GM23248 (cell line): Measurements from ENCODE around the gene ZNF608. TPM values are rescaled to one million over a fixed set of nuclear protein-coding genes. Genes with fewer than 3 reads are reported as not detected.

Experiments used
- DNase-seq: peaks from one replicate; pipeline ENCODE4 v3.0.0-alpha.2; 2015
- H2AFZ ChIP-seq: fragments of 200-600 bp; sonication (generic); 2 replicates; pipeline ENCODE4 v1.6.1; 2016; ENCODE audit warnings: antibody characterized with exemption
- H3F3A ChIP-seq: fragments of 200-600 bp; sonication (generic); 2 replicates; pipeline ENCODE4 v1.6.1; 2016; ENCODE audit warnings: mild to moderate bottlenecking, antibody characterized with exemption, mixed run types; ENCODE audit not compliant: insufficient read depth
- H3K27ac ChIP-seq: fragments of 200-600 bp; sonication (generic); 2 replicates; pipeline ENCODE4 v1.5.1; 2016; ENCODE audit warnings: mild to moderate bottlenecking
- H3K27me3 ChIP-seq: fragments of 200-600 bp; sonication (generic); replicated peaks from 2 replicates; pipeline ENCODE4 v1.6.1; 2016; ENCODE audit warnings: mild to moderate bottlenecking; ENCODE audit not compliant: insufficient read depth
- H3K36me3 ChIP-seq: fragments of 200-600 bp; sonication (generic); 2 replicates; pipeline ENCODE4 v1.6.1; 2016; ENCODE audit warnings: low read depth, mild to moderate bottlenecking
- H3K4me1 ChIP-seq: fragments of 200-600 bp; sonication (generic); 2 replicates; pipeline ENCODE4 v1.6.1; 2016; ENCODE audit warnings: mild to moderate bottlenecking; ENCODE audit not compliant: insufficient read depth
- H3K4me2 ChIP-seq: fragments of 200-600 bp; sonication (generic); one replicate; pipeline ENCODE4 v1.6.1; 2016; ENCODE audit warnings: mild to moderate bottlenecking; ENCODE audit not compliant: unreplicated experiment
- H3K4me3 ChIP-seq: fragments of 200-600 bp; sonication (generic); 2 replicates; pipeline ENCODE4 v1.5.1; 2016; ENCODE audit warnings: mild to moderate bottlenecking
- H3K79me2 ChIP-seq: fragments of 200-600 bp; sonication (generic); 2 replicates; pipeline ENCODE4 v1.6.1; 2016; ENCODE audit warnings: mild to moderate bottlenecking; ENCODE audit not compliant: insufficient read depth
- H3K9ac ChIP-seq: fragments of 200-600 bp; sonication (generic); 2 replicates; pipeline ENCODE4 v1.6.1; 2016; ENCODE audit warnings: mild to moderate bottlenecking
- H3K9me2 ChIP-seq: fragments of 200-600 bp; sonication (generic); 2 replicates; pipeline ENCODE4 v1.6.1; 2016; ENCODE audit warnings: mixed run types, mild to moderate bottlenecking, moderate library complexity; ENCODE audit not compliant: insufficient read depth
- H3K9me3 ChIP-seq: fragments of 200-600 bp; sonication (generic); one replicate; pipeline ENCODE4 v1.6.1; 2017; ENCODE audit warnings: low read depth
- H4K20me1 ChIP-seq: fragments of 200-600 bp; sonication (generic); 2 replicates; pipeline ENCODE4 v1.6.0; 2016; ENCODE audit not compliant: insufficient read depth
- EZH2 ChIP-seq: fragments of 200-600 bp; sonication (generic); IDR thresholded peaks from 2 replicates; pipeline ENCODE4 v1.6.1; 2018; ENCODE audit warnings: antibody characterized with exemption, mild to moderate bottlenecking; ENCODE audit not compliant: insufficient read depth, poor library complexity, severe bottlenecking
- EZH2phosphoT487 ChIP-seq: fragments of 200-600 bp; sonication (generic); IDR thresholded peaks from 2 replicates; pipeline ENCODE4 v1.6.1; 2018; ENCODE audit warnings: antibody characterized with exemption, moderate library complexity, mild to moderate bottlenecking, low read depth; ENCODE audit not compliant: insufficient read depth
- WGBS, 2 experiments: methylation state at CpG; one replicate each; pipeline ENCODE4 v1.1.6; 2015 to 2017; ENCODE audit warnings: low lambda C conversion rate in 2 of 2, low coverage in 1 of 2; ENCODE audit errors: missing lambda C conversion rate in 2 of 2; 5-methylcytosine and 5-hydroxymethylcytosine counted together
- in situ Hi-C: fragments of 300-500 bp; cut with MboI; formaldehyde crosslinking; loops from 2 replicates; pipeline ENCODE4 v1.15.0; 2020
- polyA plus RNA-seq: library from polyadenylated mRNA; unstranded; fragments of >200 nt; fragmentation: Nextera tagmentation; extraction: Ambion mirVana; gene quantifications from 2 replicates; pipeline ENCODE4 v1.2.1, GENCODE V29; 2016
- total RNA-seq: library from RNA; depleted of rRNA; stranded (reverse); fragments of >200 nt; shearing (Covaris generic); gene quantifications from 2 replicates; pipeline ENCODE4 v1.2.3, GENCODE V29; 2014

ZNF608 gene
- total and polyA plus RNA-seq, 2 experiments from 2014 or later = 1.4 to 2.4 TPM

DNA sequence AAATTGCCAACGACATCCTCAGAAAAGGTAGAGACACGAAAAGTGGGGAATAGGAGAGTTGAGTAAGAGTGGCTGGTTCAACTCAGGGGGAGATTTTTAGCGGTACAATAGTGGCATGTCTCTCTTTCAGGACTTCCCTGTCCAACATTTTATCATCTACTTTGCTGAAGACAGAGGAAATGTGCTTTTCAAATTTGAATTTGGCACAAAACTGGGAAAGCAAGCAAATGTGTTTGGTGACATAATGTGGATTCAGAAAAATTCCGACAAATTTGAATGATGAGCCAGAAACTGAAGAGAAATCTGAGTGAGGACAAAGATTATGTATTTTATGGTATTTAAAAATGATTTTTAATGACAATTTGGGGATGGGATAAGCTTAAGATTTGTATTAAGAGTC, 33.6 kb upstream of the ZNF608 start:
- Histone ChIP-seq H4K20me1 (no peaks in the 10 kb centered on the region), H3K27ac (no peak overlapping the region)

DNA sequence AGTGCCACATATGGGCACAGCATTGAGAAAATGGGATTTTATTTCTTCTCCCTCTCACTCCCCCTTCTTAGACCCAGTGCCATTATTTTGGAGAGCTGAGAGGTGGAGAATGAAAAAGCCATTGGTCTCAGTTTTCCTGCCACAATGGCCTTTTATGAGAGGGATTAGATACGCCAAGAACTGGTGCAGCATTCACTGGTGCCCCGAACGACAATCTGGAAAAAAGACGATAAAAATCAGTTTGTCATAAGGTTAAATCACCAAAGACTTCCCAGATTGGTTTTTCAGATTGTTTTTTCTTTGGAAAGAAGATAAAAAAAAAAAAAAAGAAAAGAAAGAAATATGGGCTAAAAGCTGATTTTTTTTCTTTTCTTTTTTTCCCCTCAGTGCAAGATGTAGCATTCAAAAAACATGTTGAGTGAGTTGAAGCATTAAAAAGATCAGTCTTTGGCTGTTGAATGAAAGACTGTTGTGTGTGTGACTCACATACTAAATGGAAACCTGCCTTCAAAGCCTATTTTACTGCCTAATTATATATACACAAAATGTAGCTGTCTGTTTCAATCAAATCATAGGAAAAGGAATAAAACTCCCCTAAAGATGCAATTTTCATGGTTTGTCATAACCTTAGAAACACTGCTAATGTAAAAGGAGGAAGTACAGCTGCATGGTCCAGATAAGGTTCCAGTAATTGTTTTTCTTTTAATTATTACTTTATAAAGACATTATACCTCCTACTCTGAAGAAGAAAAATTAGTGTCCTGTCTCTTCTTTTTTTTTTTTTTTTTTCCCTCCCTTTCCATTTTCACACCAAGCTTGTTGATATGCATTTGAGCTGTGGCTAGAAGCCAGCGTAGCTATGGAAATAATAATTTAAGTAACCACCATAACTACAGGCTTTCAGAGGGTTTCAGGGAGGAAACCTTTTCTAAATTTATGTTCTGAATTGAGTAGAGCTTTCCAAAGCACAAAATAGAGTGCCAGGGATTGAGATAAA, 27.2 kb upstream of the ZNF608 start:
- Histone ChIP-seq H3K36me3 (no peaks in the 10 kb centered on the region), H4K20me1 (no peaks in the 10 kb centered on the region), H3K27ac (no peak overlapping the region), H3K79me2 (no peaks in the 10 kb centered on the region), H3F3A (no peaks in the 10 kb centered on the region), H3K9me2 (no peaks in the 10 kb centered on the region), H3K4me1 (no peaks in the 10 kb centered on the region), H2AFZ (no peak overlapping the region), H3K9me3 (no peaks in the 10 kb centered on the region), H3K27me3 (no peaks in the 10 kb centered on the region), H3K4me2 (no peak overlapping the region), H3K9ac (no peak overlapping the region), H3K4me3 (no peak overlapping the region)
- no peak for TF ChIP-seq EZH2
- TF ChIP-seq EZH2phosphoT487 = no peak
- in situ Hi-C loops = no loop called here
- no peak for DNase-seq
- WGBS, 2 experiments = 33 to 41% methylated on average over 5 of the region's 5 CpGs

More for the DNA sequence above, 33.6 kb upstream of the ZNF608 start:
- TF ChIP-seq EZH2 = no peak
- TF ChIP-seq EZH2phosphoT487 = no peak
- no peak overlapping the region for H3K4me3 ChIP-seq
- no peaks in the 10 kb centered on the region for H3K9me3 ChIP-seq
- 0 out of 2 replicates have a peak, but pooled peaks cover 3% of the 10 kb centered on the region for H3K4me1 ChIP-seq
- no peaks in the 10 kb centered on the region for H3K79me2 ChIP-seq
- H2AFZ ChIP-seq = no peak overlapping the region
- DNase-seq = no peak
- H3K27me3 ChIP-seq = no peaks in the 10 kb centered on the region
- H3K9ac ChIP-seq = no peak overlapping the region
- H3K4me2 ChIP-seq = no peak overlapping the region
- peaks cover 9% of the 10 kb centered on the region; the same call in 1 of the 2 replicates for H3F3A ChIP-seq
- H3K36me3 ChIP-seq = no peaks in the 10 kb centered on the region
- WGBS, 2 experiments = 19 to 25% methylated on average over 4 of the region's 4 CpGs
- in situ Hi-C loops = no loop called here
- H3K9me2 ChIP-seq = no peaks in the 10 kb centered on the region

DNA sequence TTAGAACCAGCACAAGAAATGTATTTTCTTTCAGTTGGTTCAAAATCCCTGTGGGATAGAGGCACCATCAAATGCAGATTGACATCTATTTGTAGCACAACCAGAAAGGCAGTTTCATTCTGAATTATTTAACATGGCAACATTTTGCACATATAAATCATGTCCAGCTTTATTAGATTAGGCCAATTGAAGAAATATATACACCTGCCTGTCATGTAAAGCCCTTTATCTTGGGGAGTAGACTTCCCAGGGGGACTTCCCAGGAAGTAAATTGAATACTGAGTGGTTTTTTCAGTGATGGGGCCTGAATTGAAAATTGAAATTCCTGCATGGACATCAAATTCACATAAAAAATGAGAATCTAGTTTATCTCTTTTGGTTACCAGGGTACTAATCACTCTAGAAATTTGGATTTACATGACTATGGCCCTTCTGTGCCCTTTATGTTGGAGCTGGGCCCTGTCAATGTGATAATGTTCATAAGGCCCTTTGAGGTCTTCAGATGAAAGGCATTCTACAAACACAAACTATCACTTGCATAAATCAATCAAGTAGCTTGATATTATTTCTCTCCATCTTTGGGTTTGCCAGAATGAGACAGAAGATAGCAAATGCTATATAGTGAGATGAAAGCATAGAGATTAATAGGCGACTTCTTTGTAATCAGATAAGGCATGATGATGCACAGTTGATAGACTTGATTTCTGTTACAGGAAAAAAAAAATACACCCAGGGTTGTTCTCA, 26.2 kb upstream of the ZNF608 start:
- WGBS, 2 experiments = 84 to 94% methylated on average over 1 of the region's 1 CpG
- in situ Hi-C loops = no loop called here

DNA sequence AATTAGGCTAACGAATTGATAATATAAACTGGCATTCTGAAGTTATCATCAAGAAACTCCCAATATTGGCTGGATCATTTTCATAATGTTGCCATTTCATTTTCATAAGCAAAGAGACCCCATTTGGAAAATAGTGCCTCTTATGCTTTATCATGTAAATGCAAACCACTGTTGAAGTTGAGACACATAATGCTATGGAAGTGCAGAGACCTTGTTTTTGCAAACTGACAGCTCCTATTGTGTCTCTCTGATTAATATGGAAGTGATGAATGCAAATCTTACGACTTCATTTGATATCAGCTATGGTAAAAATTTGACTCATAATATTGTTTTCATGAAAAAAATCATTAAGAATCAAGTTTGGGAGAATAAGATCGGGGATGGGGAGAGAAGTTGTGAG, 25.3 kb upstream of the ZNF608 start:
- H3K4me3 ChIP-seq = no peak overlapping the region
- no peaks in the 10 kb centered on the region for H3K36me3 ChIP-seq
- TF ChIP-seq EZH2phosphoT487 = no peak
- TF ChIP-seq EZH2 = no peak
- in situ Hi-C loops = no loop called here
- DNase-seq = no peak
- no peak overlapping the region for H3K4me2 ChIP-seq
- H3K27me3 ChIP-seq = no peaks in the 10 kb centered on the region
- no peak overlapping the region for H2AFZ ChIP-seq
- H3K9me3 ChIP-seq = no peaks in the 10 kb centered on the region
- H4K20me1 ChIP-seq = no peaks in the 10 kb centered on the region
- WGBS, 2 experiments = 63 to 70% methylated on average over 3 of the region's 3 CpGs
- no peaks in the 10 kb centered on the region for H3K79me2 ChIP-seq
- no peak overlapping the region for H3K9ac ChIP-seq
- H3K27ac ChIP-seq = no peak overlapping the region
- no peaks in the 10 kb centered on the region for H3K4me1 ChIP-seq
- no peaks in the 10 kb centered on the region for H3K9me2 ChIP-seq
- H3F3A ChIP-seq = no peaks in the 10 kb centered on the region

More for the DNA sequence above, 26.2 kb upstream of the ZNF608 start:
- H3K36me3 ChIP-seq = no peaks in the 10 kb centered on the region
- no peak overlapping the region for H3K4me2 ChIP-seq
- no peak overlapping the region for H3K9ac ChIP-seq
- H3K27me3 ChIP-seq = no peaks in the 10 kb centered on the region
- no peaks in the 10 kb centered on the region for H3K4me1 ChIP-seq
- H2AFZ ChIP-seq = no peak overlapping the region
- H3K4me3 ChIP-seq = no peak overlapping the region
- no peak overlapping the region for H3K27ac ChIP-seq
- DNase-seq = no peak
- H3K9me2 ChIP-seq = no peaks in the 10 kb centered on the region
- no peaks in the 10 kb centered on the region for H4K20me1 ChIP-seq
- TF ChIP-seq EZH2phosphoT487 = no peak
- TF ChIP-seq EZH2 = no peak
- H3F3A ChIP-seq = no peaks in the 10 kb centered on the region
- H3K9me3 ChIP-seq = no peaks in the 10 kb centered on the region
- no peaks in the 10 kb centered on the region for H3K79me2 ChIP-seq
